Right atrium auricular region (tissue), 2 donors: ENCODE results near the gene HOXC13. TPM values are rescaled to one million over a fixed set of nuclear protein-coding genes. Genes with fewer than 3 reads are reported as not detected.

Experiments used
- DNase-seq: peaks from one replicate; pipeline ENCODE4 v3.0.0-alpha.2; 2019; ENCODE audit warnings: low spot score
- H3K27ac ChIP-seq, 2 donors: fragments of 200-600 bp; sonication (generic); 1 replicate in 1 of 2; 2 replicates in 1 of 2; pipeline ENCODE4 v1.5.1; 2016 to 2019
- H3K27me3 ChIP-seq, 2 donors: fragments of 200-600 bp; sonication (generic); one replicate each; pipeline versions ENCODE4 v1.5.1 to v1.6.0; 2017 to 2019
- H3K36me3 ChIP-seq: fragments of 200-600 bp; sonication (generic); one replicate; pipeline ENCODE4 v1.5.1; 2016
- H3K4me1 ChIP-seq, 2 donors: fragments of 200-600 bp; sonication (generic); one replicate each; pipeline versions ENCODE4 v1.5.1 to v1.6.0; 2017 to 2019
- H3K4me3 ChIP-seq, 2 donors: fragments of 200-600 bp; sonication (generic); 1 replicate in 1 of 2; 2 replicates in 1 of 2; pipeline ENCODE4 v1.5.1; 2017 to 2019; ENCODE audit warnings: mild to moderate bottlenecking in 1 of 2, moderate library complexity in 1 of 2
- H3K9me3 ChIP-seq, 2 donors: fragments of 200-600 bp; sonication (generic); one replicate each; pipeline ENCODE4 v1.5.1; 2019
- CTCF ChIP-seq, 2 donors: fragments of 200-600 bp; sonication (generic); IDR thresholded peaks; one replicate each; pipeline ENCODE4 v1.5.1; 2019; ENCODE audit warnings: antibody characterized with exemption in 2 of 2
- total RNA-seq, 2 donors: library from RNA; depleted of rRNA; stranded (reverse); fragments of >200 nt; gene quantifications; one replicate each; pipeline ENCODE4 v1.1.0, GENCODE V29; 2016

The HOXC13 gene
- total RNA-seq: not detected

GRCh38 chr12:53938326-53939140 lies at the start of gene HOXC13:
Gene HOXC13, plus strand, starts transcription at chr12:53938831. Its CDS starts 76 bp downstream, at chr12:53938907.
- DNase-seq: no peak
- H3K9me3 ChIP-seq: no peaks in the 10 kb centered on the region
- H3K27me3 ChIP-seq: peaks cover 50 to 78% of the 10 kb centered on the region in 2 donors
- H3K27ac ChIP-seq: no peak within 1 kb of the TSS
- no peaks in the 10 kb centered on the region for H3K36me3 ChIP-seq
- H3K4me3 ChIP-seq: peak within 1 kb of the TSS in 1 of 2 donors; percentile 6
- no peak for TF ChIP-seq CTCF (IDR thresholded peaks at IDR 0.05)
- peaks cover 0 to 27% of the 10 kb centered on the region in 2 donors for H3K4me1 ChIP-seq

- no peak for DNase-seq
Measured at GRCh38 chr12:53890081-53890480, 48.5 kb upstream of the HOXC13 start.

GRCh38 chr12:53892762-53893395 lies 45.8 kb upstream of the HOXC13 start:
- Histone ChIP-seq H3K9me3 (no peaks in the 10 kb centered on the region), H3K27me3 (no peaks in the 10 kb centered on the region), H3K4me1 (no peaks in the 10 kb centered on the region), H3K4me3 (no peak overlapping the region), H3K36me3 (no peaks in the 10 kb centered on the region), H3K27ac (no peak overlapping the region)
- no peak for TF ChIP-seq CTCF (IDR thresholded peaks at IDR 0.05)
- DNase-seq: no peak

More at GRCh38 chr12:53890081-53890480, 48.5 kb upstream of the HOXC13 start:
- TF ChIP-seq CTCF (IDR thresholded peaks at IDR 0.05): no peak
- Histone ChIP-seq H3K36me3 (no peaks in the 10 kb centered on the region), H3K27ac (no peak overlapping the region), H3K9me3 (no peaks in the 10 kb centered on the region), H3K27me3 (no peaks in the 10 kb centered on the region), H3K4me3 (no peak overlapping the region), H3K4me1 (no peaks in the 10 kb centered on the region)

- H3K36me3 ChIP-seq: no peaks in the 10 kb centered on the region
- TF ChIP-seq CTCF (IDR thresholded peaks at IDR 0.05): no peak
- H3K27ac ChIP-seq: no peak overlapping the region
- DNase-seq: no peak
- no peak overlapping the region for H3K4me3 ChIP-seq
- H3K9me3 ChIP-seq: no peaks in the 10 kb centered on the region
- no peaks in the 10 kb centered on the region for H3K4me1 ChIP-seq
- H3K27me3 ChIP-seq: no peaks in the 10 kb centered on the region
Measured at GRCh38 chr12:53899230-53899629, 39.4 kb upstream of the HOXC13 start.

- no peak for TF ChIP-seq CTCF (IDR thresholded peaks at IDR 0.05)
- no peaks in the 10 kb centered on the region for H3K9me3 ChIP-seq
- no peaks in the 10 kb centered on the region for H3K36me3 ChIP-seq
- DNase-seq: no peak
- H3K27ac ChIP-seq: no peak overlapping the region
- H3K27me3 ChIP-seq: no peaks in the 10 kb centered on the region
- no peak overlapping the region for H3K4me3 ChIP-seq
- no peaks in the 10 kb centered on the region for H3K4me1 ChIP-seq
Measured at GRCh38 chr12:53907103-53907502, 31.5 kb upstream of the HOXC13 start.
